GM13977 (cell line): ENCODE data around the gene CASZ1.

ENCODE experiments used
- DNase-seq: peaks from one replicate; pipeline ENCODE4 v3.0.0; 2012; ENCODE audit warnings: low spot score
- in situ Hi-C: fragments of 300-500 bp; cut with MboI; formaldehyde crosslinking; loops from one replicate; pipeline ENCODE4 v1.12.0; 2022; ENCODE audit warnings: low sequenced_read_pairs, low pct_unique_long_range_greater_than_20kb, mixed read lengths, inconsistent platforms; ENCODE audit not compliant: unreplicated experiment
- TF ChIP-seq, protein P1 (sequence below): IDR thresholded peaks from 2 replicates; pipeline ENCODE4 v1.5.1; 2012; ENCODE audit warnings: mild to moderate bottlenecking, control low read depth; ENCODE audit not compliant: insufficient read depth; ENCODE audit errors: extremely low read depth, missing control alignments

Gene CASZ1

DNA sequence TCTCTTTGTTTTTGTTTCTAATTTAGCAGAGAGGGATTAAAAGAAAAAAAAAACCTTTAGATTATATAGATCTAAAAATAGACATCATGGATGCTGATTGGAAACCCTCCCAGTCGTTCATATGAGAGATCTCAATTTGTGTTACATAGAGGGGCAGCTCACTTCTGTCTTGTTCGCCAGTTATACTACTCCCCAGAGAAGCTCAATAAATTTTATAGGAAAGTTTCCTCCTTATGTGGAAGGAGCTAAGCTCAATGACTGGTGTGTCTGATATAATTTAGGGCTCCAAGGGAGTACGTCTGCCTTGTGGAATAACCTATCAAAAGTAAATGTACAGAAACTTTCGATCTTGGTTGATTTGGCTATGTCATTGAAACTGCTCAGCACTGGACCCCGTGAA is 204.1 kb downstream of the CASZ1 start:
- in situ Hi-C loops = no loop called here

DNA sequence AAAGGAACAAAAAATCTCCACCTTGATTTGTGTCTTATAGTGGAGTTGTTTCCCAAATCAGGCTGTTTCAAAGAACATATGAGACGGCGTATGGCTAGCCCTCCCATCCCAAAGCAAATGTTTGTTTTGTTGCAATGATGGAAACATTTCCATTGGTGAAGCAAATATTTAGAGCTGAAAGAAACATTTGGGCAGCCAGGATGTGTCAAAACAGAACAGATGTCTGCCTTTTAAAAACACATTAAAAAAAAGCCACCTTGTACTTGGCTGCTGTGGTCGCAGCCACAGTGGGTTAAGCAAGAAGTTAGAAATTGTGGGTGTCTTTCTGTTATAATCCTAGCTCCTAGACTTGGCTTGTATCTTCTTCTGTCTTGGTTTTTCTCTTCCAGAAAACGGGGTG is 205.4 kb downstream of the CASZ1 start:
- no peak for DNase-seq
- in situ Hi-C loops = no loop called here
- TF ChIP-seq, protein P1, sequence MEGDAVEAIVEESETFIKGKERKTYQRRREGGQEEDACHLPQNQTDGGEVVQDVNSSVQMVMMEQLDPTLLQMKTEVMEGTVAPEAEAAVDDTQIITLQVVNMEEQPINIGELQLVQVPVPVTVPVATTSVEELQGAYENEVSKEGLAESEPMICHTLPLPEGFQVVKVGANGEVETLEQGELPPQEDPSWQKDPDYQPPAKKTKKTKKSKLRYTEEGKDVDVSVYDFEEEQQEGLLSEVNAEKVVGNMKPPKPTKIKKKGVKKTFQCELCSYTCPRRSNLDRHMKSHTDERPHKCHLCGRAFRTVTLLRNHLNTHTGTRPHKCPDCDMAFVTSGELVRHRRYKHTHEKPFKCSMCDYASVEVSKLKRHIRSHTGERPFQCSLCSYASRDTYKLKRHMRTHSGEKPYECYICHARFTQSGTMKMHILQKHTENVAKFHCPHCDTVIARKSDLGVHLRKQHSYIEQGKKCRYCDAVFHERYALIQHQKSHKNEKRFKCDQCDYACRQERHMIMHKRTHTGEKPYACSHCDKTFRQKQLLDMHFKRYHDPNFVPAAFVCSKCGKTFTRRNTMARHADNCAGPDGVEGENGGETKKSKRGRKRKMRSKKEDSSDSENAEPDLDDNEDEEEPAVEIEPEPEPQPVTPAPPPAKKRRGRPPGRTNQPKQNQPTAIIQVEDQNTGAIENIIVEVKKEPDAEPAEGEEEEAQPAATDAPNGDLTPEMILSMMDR = no peak

More for the DNA sequence above, 204.1 kb downstream of the CASZ1 start:
- TF ChIP-seq, protein P1 = no peak
- no peak for DNase-seq

DNA sequence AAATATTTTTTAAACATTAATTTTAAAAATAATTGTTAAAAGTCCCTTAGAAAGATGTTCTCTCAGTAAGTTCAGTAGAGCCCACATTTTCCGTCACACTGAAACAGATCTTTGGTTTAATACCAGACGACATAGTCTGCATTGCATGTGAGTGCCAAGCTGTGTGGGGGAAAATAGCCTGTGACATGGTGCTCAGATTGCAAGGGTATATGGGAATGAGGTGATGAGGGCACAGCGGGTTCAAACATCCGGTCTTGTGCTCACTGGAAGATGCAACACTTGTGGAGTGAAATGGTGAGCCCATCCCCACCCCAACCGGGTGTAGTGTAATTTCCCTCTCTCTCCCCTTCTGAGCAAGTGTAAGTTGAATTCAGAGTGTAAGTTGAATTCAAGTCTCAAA is 207.4 kb downstream of the CASZ1 start:
- TF ChIP-seq, protein P1 = no peak
- no peak for DNase-seq
- in situ Hi-C loops = no loop called here

DNA sequence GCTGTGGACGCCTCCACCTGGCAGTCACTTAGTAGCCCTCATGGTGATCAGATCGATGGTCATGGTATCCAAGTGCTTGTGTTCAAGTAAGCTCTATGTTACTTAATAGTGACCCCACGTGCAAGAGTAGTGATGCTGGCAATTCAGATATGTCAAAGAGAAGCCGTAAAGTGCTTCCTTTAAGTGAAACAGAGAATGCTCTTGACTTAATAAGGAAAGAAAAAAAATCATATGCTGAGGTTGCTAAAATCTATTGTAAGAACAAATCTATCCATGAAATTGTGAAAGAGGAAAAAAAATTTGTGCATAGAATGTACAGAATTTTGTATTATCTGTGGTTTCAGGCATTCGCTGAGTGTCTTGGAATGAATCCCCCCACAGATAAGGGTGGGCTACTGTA is 207.8 kb downstream of the CASZ1 start:
- no peak for DNase-seq
- TF ChIP-seq, protein P1 = no peak
- in situ Hi-C loops = no loop called here
